DOHH2 (cell line): ENCODE results near the gene SEC14L3.

ENCODE experiments used
- EZH2phosphoT487 ChIP-seq: fragments of 200-600 bp; sonication (generic); IDR thresholded peaks from 2 replicates; pipeline ENCODE4 v1.6.1; 2017; ENCODE audit warnings: borderline replicate concordance, mild to moderate bottlenecking, antibody characterized with exemption, low read length, moderate library complexity, mixed read lengths
- TF ChIP-seq, protein P1 (sequence below): fragments of 200-600 bp; sonication (generic); IDR thresholded peaks from one replicate; pipeline ENCODE4 v1.5.1; 2014; ENCODE audit warnings: antibody characterized with exemption, mild to moderate bottlenecking, low read depth, low read length; ENCODE audit not compliant: poor library complexity, severe bottlenecking

DNA sequence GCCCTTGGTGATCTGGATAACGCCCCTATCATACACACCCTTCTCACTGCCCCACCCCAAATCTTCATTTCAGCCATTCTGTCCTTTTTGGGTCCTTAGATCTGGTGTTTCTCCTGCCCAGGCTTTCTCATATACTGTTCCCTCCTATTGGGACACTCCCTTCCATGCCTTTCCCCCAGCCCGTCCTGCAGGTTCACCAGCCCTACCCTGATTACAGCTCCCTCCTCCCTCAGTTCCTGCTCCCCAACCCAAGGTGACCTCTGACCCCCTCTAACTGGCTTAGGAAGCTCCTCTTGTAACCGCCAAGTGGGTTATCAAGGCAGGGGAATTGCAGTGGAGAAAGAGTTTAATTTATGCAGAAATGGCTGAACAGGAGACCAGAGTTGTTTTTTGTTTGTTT is 33.3 kb downstream of the SEC14L3 start:
- TF ChIP-seq, protein P1, sequence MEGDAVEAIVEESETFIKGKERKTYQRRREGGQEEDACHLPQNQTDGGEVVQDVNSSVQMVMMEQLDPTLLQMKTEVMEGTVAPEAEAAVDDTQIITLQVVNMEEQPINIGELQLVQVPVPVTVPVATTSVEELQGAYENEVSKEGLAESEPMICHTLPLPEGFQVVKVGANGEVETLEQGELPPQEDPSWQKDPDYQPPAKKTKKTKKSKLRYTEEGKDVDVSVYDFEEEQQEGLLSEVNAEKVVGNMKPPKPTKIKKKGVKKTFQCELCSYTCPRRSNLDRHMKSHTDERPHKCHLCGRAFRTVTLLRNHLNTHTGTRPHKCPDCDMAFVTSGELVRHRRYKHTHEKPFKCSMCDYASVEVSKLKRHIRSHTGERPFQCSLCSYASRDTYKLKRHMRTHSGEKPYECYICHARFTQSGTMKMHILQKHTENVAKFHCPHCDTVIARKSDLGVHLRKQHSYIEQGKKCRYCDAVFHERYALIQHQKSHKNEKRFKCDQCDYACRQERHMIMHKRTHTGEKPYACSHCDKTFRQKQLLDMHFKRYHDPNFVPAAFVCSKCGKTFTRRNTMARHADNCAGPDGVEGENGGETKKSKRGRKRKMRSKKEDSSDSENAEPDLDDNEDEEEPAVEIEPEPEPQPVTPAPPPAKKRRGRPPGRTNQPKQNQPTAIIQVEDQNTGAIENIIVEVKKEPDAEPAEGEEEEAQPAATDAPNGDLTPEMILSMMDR: no peak
- no peak for TF ChIP-seq EZH2phosphoT487
